ENCODE results near the gene BMPR1B. TPM values are rescaled to one million over a fixed set of nuclear protein-coding genes. Genes with fewer than 3 reads are reported as not detected.

The BMPR1B gene
- total RNA-seq, 2 donors from 2014 or later = 12.9 to 19.5 TPM

GRCh38 chr4:94746746-94747145 lies 11.0 kb upstream of the BMPR1B start:
- Histone ChIP-seq H3K9me3 (no peaks in the 10 kb centered on the region), H3K27me3 (replicated peaks; ENCODE audit: insufficient read depth) (no peaks in the 10 kb centered on the region), H3K27ac (no peak overlapping the region), H3K4me1 (ENCODE audit: control insufficient read depth in 1 of 2, low read depth in 2 of 2) (no peaks in the 10 kb centered on the region), H3K4me3 (no peak overlapping the region), H3K36me3 (no peaks in the 10 kb centered on the region)
- ATAC-seq (ENCODE audit: insufficient number of reproducible peaks, low FRiP score, low read depth) (no peak), DNase-seq (ENCODE audit: low spot score) (no peak)
- TF ChIP-seq CTCF (IDR thresholded peaks at IDR 0.05) = no peak

GRCh38 chr4:94758141-94758699 lies 465 bp downstream of the BMPR1B start:
- H3K4me3 ChIP-seq = peak overlapping the region; percentile 85
- DNase-seq (ENCODE audit: low spot score) (no peak), ATAC-seq (ENCODE audit: insufficient number of reproducible peaks, low FRiP score, low read depth) (peak; percentile 46)
- no peaks in the 10 kb centered on the region for H3K36me3 ChIP-seq
- TF ChIP-seq CTCF (IDR thresholded peaks at IDR 0.05) = no peak
- no peaks in the 10 kb centered on the region for H3K9me3 ChIP-seq
- H3K27me3 ChIP-seq (replicated peaks; ENCODE audit: insufficient read depth) = no peaks in the 10 kb centered on the region
- peak overlapping the region; percentile 49 to 73 for H3K27ac ChIP-seq
- H3K4me1 ChIP-seq (ENCODE audit: control insufficient read depth in 1 of 2, low read depth in 2 of 2) = peaks cover 0 to 26% of the 10 kb centered on the region in 2 donors

GRCh38 chr4:94758700-94759399 lies 1.1 kb downstream of the BMPR1B start:
- Histone ChIP-seq H3K27ac (peak overlapping the region; percentile 49 to 73), H3K4me1 (ENCODE audit: control insufficient read depth in 1 of 2, low read depth in 2 of 2) (peaks cover 0 to 28% of the 10 kb centered on the region in 2 donors), H3K36me3 (no peaks in the 10 kb centered on the region), H3K27me3 (replicated peaks; ENCODE audit: insufficient read depth) (no peaks in the 10 kb centered on the region), H3K4me3 (peak overlapping the region; percentile 85), H3K9me3 (no peaks in the 10 kb centered on the region)
- no peak for ATAC-seq (ENCODE audit: insufficient number of reproducible peaks, low FRiP score, low read depth)
- no peak for TF ChIP-seq CTCF (IDR thresholded peaks at IDR 0.05)
- DNase-seq (ENCODE audit: low spot score) = no peak

- TF ChIP-seq CTCF (IDR thresholded peaks at IDR 0.05) = no peak
- Histone ChIP-seq H3K4me1 (ENCODE audit: control insufficient read depth in 1 of 2, low read depth in 2 of 2) (peaks cover 0 to 28% of the 10 kb centered on the region in 2 donors), H3K27me3 (replicated peaks; ENCODE audit: insufficient read depth) (no peaks in the 10 kb centered on the region), H3K4me3 (peak overlapping the region; percentile 85), H3K27ac (peak overlapping the region in 1 of 2 donors; percentile 47), H3K9me3 (no peaks in the 10 kb centered on the region), H3K36me3 (no peaks in the 10 kb centered on the region)
- no peak for ATAC-seq (ENCODE audit: insufficient number of reproducible peaks, low FRiP score, low read depth)
- no peak for DNase-seq (ENCODE audit: low spot score)
Observed at GRCh38 chr4:94759767-94760211, 2.0 kb downstream of the BMPR1B start.

GRCh38 chr4:94762326-94762725 lies 4.6 kb downstream of the BMPR1B start:
- peaks cover 0 to 28% of the 10 kb centered on the region in 2 donors for H3K4me1 ChIP-seq (ENCODE audit: control insufficient read depth in 1 of 2, low read depth in 2 of 2)
- no peak overlapping the region for H3K4me3 ChIP-seq
- no peaks in the 10 kb centered on the region for H3K27me3 ChIP-seq (replicated peaks; ENCODE audit: insufficient read depth)
- H3K36me3 ChIP-seq = no peaks in the 10 kb centered on the region
- no peaks in the 10 kb centered on the region for H3K9me3 ChIP-seq
- DNase-seq (ENCODE audit: low spot score) = no peak
- peak overlapping the region in 1 of 2 donors; percentile 26 for H3K27ac ChIP-seq
- TF ChIP-seq CTCF (IDR thresholded peaks at IDR 0.05) = no peak
- ATAC-seq (ENCODE audit: insufficient number of reproducible peaks, low FRiP score, low read depth) = no peak
